ENCODE data around the gene GTF3C1.

- TF ChIP-seq, protein P1, sequence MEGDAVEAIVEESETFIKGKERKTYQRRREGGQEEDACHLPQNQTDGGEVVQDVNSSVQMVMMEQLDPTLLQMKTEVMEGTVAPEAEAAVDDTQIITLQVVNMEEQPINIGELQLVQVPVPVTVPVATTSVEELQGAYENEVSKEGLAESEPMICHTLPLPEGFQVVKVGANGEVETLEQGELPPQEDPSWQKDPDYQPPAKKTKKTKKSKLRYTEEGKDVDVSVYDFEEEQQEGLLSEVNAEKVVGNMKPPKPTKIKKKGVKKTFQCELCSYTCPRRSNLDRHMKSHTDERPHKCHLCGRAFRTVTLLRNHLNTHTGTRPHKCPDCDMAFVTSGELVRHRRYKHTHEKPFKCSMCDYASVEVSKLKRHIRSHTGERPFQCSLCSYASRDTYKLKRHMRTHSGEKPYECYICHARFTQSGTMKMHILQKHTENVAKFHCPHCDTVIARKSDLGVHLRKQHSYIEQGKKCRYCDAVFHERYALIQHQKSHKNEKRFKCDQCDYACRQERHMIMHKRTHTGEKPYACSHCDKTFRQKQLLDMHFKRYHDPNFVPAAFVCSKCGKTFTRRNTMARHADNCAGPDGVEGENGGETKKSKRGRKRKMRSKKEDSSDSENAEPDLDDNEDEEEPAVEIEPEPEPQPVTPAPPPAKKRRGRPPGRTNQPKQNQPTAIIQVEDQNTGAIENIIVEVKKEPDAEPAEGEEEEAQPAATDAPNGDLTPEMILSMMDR (IDR thresholded peaks at IDR 0.05): no peak
- no peak for TF ChIP-seq EP300 (IDR thresholded peaks at IDR 0.05)
These were observed 23.0 kb upstream of the GTF3C1 start for GRCh38 chr16:27572711-27573110.
